ENCODE data around the gene CAMKK2.

- TF ChIP-seq TAF1 (IDR thresholded peaks at IDR 0.05; ENCODE audit: low read depth) (no peak), RAD21 (IDR thresholded peaks at IDR 0.05; ENCODE audit: low read depth) (no peak), EP300 (IDR thresholded peaks at IDR 0.05; ENCODE audit: borderline replicate concordance) (no peak), FOXM1 (IDR thresholded peaks at IDR 0.05; ENCODE audit: borderline replicate concordance, low read depth) (no peak)
These were observed 73.7 kb downstream of the CAMKK2 start for GRCh38 chr12:121222847-121223246.
